Heart right ventricle (tissue), 16 donors: ENCODE results near the gene FHOD3. TPM values are rescaled to one million over a fixed set of nuclear protein-coding genes. Genes with fewer than 3 reads are reported as not detected.

Experiments
- ATAC-seq, 8 donors: fragments of 200-7000 bp; cut with Tn5 transposase; one replicate each; pipeline ENCODE4 v1.9.1; 2020; ENCODE audit warnings: mild to moderate bottlenecking in 8 of 8, moderate library complexity in 8 of 8, moderate number of reproducible peaks in 1 of 8
- DNase-seq, 2 donors: peaks; one replicate each; pipeline ENCODE4 v3.0.0-alpha.2; 2020
- H3K27ac ChIP-seq, 10 donors: fragments of 200-600 bp; sonication (generic) in 2 of 10; one replicate each; pipeline versions ENCODE4 v1.5.0 to v1.8.0; 2020 to 2022; ENCODE audit warnings: mild to moderate bottlenecking in 3 of 10
- H3K27me3 ChIP-seq, 7 donors: fragments of 200-600 bp; one replicate each; pipeline ENCODE4 v1.8.0; 2021 to 2022; ENCODE audit warnings: mild to moderate bottlenecking in 2 of 7
- H3K36me3 ChIP-seq, 9 donors: fragments of 200-600 bp; sonication (generic) in 1 of 9; one replicate each; pipeline versions ENCODE4 v1.5.0 to v1.8.0; 2020 to 2022; ENCODE audit warnings: mild to moderate bottlenecking in 2 of 9
- H3K4me1 ChIP-seq, 9 donors: fragments of 200-600 bp; sonication (generic) in 1 of 9; one replicate each; pipeline versions ENCODE4 v1.5.0 to v1.8.0; 2020 to 2022; ENCODE audit warnings: mild to moderate bottlenecking in 4 of 9
- H3K4me3 ChIP-seq, 10 donors: fragments of 200-600 bp; sonication (generic) in 2 of 10; one replicate each; pipeline versions ENCODE4 v1.5.0 to v1.8.0; 2020 to 2022; ENCODE audit warnings: mild to moderate bottlenecking in 7 of 10, moderate library complexity in 2 of 10
- H3K9me3 ChIP-seq, 11 donors: fragments of 200-600 bp in 10 of 11; sonication (generic) in 2 of 11; one replicate each; pipeline versions ENCODE4 v1.5.0 to v1.8.0; 2013 to 2022; ENCODE audit warnings: mild to moderate bottlenecking in 2 of 11, control low read depth in 1 of 11, moderate library complexity in 1 of 11
- WGBS, 2 donors: extraction: QIAGEN DNeasy Blood & Tissue Kit; methylation state at CpG; one replicate each; pipeline ENCODE4 v1.1.7; 2013; ENCODE audit warnings: inconsistent platforms in 1 of 2; 5-methylcytosine and 5-hydroxymethylcytosine counted together
- intact Hi-C, 10 donors: fragments of 100-400 bp; cut with DNase I; formaldehyde crosslinking; loops; one replicate each; pipeline versions ENCODE4 v1.11.1 to v1.14.2; 2022
- polyA plus RNA-seq, 2 donors: library from polyadenylated mRNA; stranded (reverse); fragments of 200-250 nt; gene quantifications; one replicate each; pipeline ENCODE4 v1.2.3, GENCODE V29; 2013
- total RNA-seq, 10 donors: library from RNA; stranded (reverse); fragmentation: NEBNext Ultra II Directional in 3 of 10; extraction: Animal tissue kit (Norgen Biotek cat#: 25700) in 3 of 10; gene quantifications; one replicate each; pipeline versions ENCODE4 v1.2.1 to v1.2.4, GENCODE V29; 2021 to 2023
- TF ChIP-seq, protein P1 (sequence below), 9 donors: fragments of 200-600 bp; sonication (generic) in 2 of 9; IDR thresholded peaks; one replicate each; pipeline versions ENCODE4 v1.5.0 to v1.8.0; 2021 to 2022; ENCODE audit warnings: antibody characterized with exemption in 9 of 9, mild to moderate bottlenecking in 5 of 9, moderate library complexity in 1 of 9
- donor health status: Arrhythmogenic right ventricular cardiomyopathy.
- donor health status: ischemic (EF 13 %, LVEDD 7.1; RV severe dilation, severe dysfunction).
- donor health status: healthy with polysubstance abuse.
- donor health status: DM: no; HTN: yes; CAD: no.
- donor health status: DM: no; HTN: no; CAD: no.
- donor health status: ischemic (EF 25% LVEDD 6.9; RV normal size, moderate dysfunction).
- donor health status: ischemic (EF 25% LVEDD 5.7; RV mildly dilated, moderate dysfunction).
- donor health status: healthy.
- donor health status: DM: yes; HTN: yes; CAD: no.
- donor health status: Ischemic cardiomyopathy.
- donor health status: ischemic (EF 35%, LVEDD 5.7; RV mildly dilated, moderate dysfunction).
- donor health status: nonischemic (EF 11% LVEDD 7.7; RV severe dilation, severe dysfunction).
- donor health status: DM: yes; HTN: yes; CAD: no.
- donor health status: PGD.
- donor health status: ischemic (EF 29% LVEDD 5.4; RV normal size, mild dysfunction).
- donor health status: nonischemic (EF 23%, LVEDD 6.1; RV moderate dilation, normal function).

Gene FHOD3
- total and polyA plus RNA-seq, 12 donors, result 81.8 to 484 (median 356) TPM

DNA sequence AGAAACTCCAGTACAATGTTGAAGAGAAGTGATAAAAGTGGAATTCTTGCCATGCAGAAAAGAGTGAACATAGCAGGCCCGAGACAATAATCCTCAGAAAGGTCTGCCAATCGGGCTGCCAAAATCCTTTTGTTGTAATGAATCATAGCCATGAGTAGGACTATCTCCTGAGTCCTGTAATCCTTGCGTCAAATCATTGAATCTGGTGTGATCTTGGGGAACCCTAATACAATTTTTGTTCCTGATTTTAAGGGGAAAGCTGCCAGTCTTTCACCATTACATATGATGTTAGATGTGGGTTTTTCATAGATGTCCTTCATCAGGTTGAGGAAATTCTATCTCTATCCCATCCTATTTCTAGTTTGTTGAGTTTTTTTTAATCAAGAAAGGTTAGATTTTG, 529.0 kb downstream of the FHOD3 start:
- no peak overlapping the region for H3K27ac ChIP-seq
- no peaks in the 10 kb centered on the region for H3K9me3 ChIP-seq
- no peaks in the 10 kb centered on the region for H3K27me3 ChIP-seq
- peaks cover 0 to 6% (median 0%) of the 10 kb centered on the region in 9 donors for H3K36me3 ChIP-seq
- intact Hi-C loops, result no loop called here
- ATAC-seq (no peak), DNase-seq (no peak)
- TF ChIP-seq, protein P1, sequence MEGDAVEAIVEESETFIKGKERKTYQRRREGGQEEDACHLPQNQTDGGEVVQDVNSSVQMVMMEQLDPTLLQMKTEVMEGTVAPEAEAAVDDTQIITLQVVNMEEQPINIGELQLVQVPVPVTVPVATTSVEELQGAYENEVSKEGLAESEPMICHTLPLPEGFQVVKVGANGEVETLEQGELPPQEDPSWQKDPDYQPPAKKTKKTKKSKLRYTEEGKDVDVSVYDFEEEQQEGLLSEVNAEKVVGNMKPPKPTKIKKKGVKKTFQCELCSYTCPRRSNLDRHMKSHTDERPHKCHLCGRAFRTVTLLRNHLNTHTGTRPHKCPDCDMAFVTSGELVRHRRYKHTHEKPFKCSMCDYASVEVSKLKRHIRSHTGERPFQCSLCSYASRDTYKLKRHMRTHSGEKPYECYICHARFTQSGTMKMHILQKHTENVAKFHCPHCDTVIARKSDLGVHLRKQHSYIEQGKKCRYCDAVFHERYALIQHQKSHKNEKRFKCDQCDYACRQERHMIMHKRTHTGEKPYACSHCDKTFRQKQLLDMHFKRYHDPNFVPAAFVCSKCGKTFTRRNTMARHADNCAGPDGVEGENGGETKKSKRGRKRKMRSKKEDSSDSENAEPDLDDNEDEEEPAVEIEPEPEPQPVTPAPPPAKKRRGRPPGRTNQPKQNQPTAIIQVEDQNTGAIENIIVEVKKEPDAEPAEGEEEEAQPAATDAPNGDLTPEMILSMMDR (IDR thresholded peaks at IDR 0.05), result no peak
- WGBS, 2 donors, result 95 to 100% methylated on average over 3 of the region's 3 CpGs
- H3K4me1 ChIP-seq, result peaks cover 0 to 30% (median 17%) of the 10 kb centered on the region in 9 donors
- H3K4me3 ChIP-seq, result no peak overlapping the region

DNA sequence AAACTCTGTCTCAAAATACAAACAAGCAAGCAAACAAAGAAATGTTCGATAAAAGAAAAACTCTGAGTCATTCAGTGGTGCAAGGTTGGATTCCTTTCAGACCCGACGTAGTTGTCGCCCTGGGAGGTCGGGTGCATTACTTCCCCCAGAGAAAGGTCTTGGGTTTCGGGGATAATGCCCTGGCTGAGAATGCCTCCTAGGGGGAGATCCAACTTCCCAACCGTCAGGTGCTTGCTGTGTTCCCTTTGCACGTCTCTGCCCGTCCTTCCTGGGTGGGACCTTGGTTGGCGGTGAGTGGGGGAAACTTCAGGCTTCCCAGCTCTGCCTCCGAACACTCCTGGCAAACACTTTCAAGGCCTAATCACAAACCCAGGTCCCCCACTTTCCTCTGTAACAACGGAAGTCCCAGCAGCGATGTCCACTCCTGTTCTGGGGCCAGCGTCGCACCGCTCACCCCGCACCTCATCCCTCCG, 530.7 kb downstream of the FHOD3 start:
- WGBS, 2 donors, result 1% methylated on average over 18 of the region's 18 CpGs
- H3K9me3 ChIP-seq, result no peaks in the 10 kb centered on the region
- intact Hi-C loops, result no loop called here
- peak overlapping the region in 9 of 10 donors; percentile 30 to 86 (median 76) for H3K27ac ChIP-seq
- peak in 1 of 2 donors; percentile 5 for DNase-seq
- peaks cover 0 to 4% (median 0%) of the 10 kb centered on the region in 9 donors for H3K36me3 ChIP-seq
- TF ChIP-seq, protein P1 (IDR thresholded peaks at IDR 0.05), result no peak
- ATAC-seq, result peak in 6 of 8 donors; percentile 2 to 26 (median 8)
- peak overlapping the region; percentile 70 to 98 (median 82) for H3K4me3 ChIP-seq
- H3K27me3 ChIP-seq, result no peaks in the 10 kb centered on the region
- peaks cover 0 to 30% (median 17%) of the 10 kb centered on the region in 9 donors for H3K4me1 ChIP-seq

DNA sequence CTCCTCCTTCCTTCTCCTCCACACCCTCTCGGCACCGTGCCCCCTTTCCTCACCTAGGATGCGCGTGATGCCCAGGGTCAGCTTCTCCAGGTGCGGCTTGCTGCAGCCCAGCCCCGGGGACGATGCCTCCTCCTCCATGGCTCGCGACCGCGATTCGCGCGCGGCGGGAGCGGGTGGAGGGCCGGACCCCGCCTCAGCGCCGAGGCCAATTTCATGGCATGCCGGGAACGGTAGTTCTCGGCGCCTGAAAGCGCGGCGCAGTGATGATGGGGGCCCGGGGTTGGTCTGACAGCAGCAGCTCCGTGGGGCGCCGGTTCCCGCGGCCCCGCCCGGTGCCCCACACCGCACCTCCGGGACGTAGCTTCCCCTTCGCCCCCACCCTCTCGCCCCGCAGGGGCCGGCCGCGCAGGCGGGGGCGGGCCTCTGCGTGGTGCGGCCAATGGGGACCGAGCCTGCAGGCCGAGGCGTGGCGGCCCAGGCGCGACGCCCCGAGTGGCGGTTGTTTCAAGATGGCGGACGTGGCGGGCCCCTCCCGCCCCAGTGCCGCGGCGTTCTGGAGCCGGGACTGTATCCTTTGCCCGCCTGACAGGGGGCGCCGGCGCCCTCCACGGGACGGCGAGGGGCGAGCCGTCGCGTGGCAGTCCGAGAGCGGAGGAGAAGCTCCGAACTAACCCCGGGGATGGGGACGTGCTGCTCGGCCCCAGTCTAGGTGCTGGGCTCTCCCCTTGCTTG, 531.3 kb downstream of the FHOD3 start, which contains the start of the genes KIAA1328 and TPGS2:
Gene KIAA1328 (plus strand): TSS at position 498 of the 732 bp plus-strand sequence. CDS start 12 bp downstream, at position 510.
Gene TPGS2 (minus strand): TSS at position 373 of the 732 bp plus-strand sequence. CDS start 235 bp downstream, at position 138.
- ATAC-seq (peak; percentile 94 to 98 (median 98)), DNase-seq (peak; percentile 83 to 87)
- Histone ChIP-seq H3K4me3 (peak within 1 kb of the TSS; percentile 70 to 98 (median 82)), H3K27me3 (no peaks in the 10 kb centered on the region), H3K9me3 (no peaks in the 10 kb centered on the region), H3K36me3 (peaks cover 0 to under 1% (median 0%) of the 10 kb centered on the region in 9 donors), H3K27ac (peak within 1 kb of the TSS in 9 of 10 donors; percentile 30 to 86 (median 76)), H3K4me1 (peaks cover 0 to 30% (median 17%) of the 10 kb centered on the region in 9 donors)
- TF ChIP-seq, protein P1 (IDR thresholded peaks at IDR 0.05), result peak in 8 of 9 donors; percentile 15 to 69 (median 50)
- 0% methylated on average over 73 to 83 of the region's 83 CpGs for WGBS, 2 donors
- intact Hi-C loops, result no loop called here

Other genes starting within 250 kb of the FHOD3 start
- gene RPRD1A, start 230.2 kb upstream of the FHOD3 start, total RNA-seq, result 10 to 100 TPM; 39.0 to 51.3 (median 49.7) TPM
- 10 to 100 TPM; 21.4 to 23.5 TPM for gene RPRD1A, start 230.2 kb upstream of the FHOD3 start, polyA plus RNA-seq
- gene SLC39A6, start 168.4 kb upstream of the FHOD3 start, total RNA-seq, result 10 to 100 TPM; 10.8 to 18.4 (median 13.3) TPM
- gene SLC39A6, start 168.4 kb upstream of the FHOD3 start, polyA plus RNA-seq, result 10 to 100 TPM in 1 of 2 donors, 1 to 10 TPM in 1; 3.5 to 12.1 TPM
- gene ELP2, start 167.8 kb upstream of the FHOD3 start, total RNA-seq, result 10 to 100 TPM; 41.9 to 64.2 (median 57.9) TPM
- 10 to 100 TPM; 33.7 to 69.2 TPM for gene ELP2, start 167.8 kb upstream of the FHOD3 start, polyA plus RNA-seq
- under 1 TPM; 0.06 to 0.74 (median 0.27) TPM for gene MOCOS, start 110.2 kb upstream of the FHOD3 start, total RNA-seq
- gene MOCOS, start 110.2 kb upstream of the FHOD3 start, polyA plus RNA-seq, result under 1 TPM; 0.28 to 0.95 TPM